GM18511 (cell line): ENCODE measurements around the gene WWP2.
"Not testable (repeated sequence)": the region's sequence is repeated elsewhere in the genome, so short reads cannot be mapped to it uniquely, and the experiment has no call there.

Experiments used
- ATAC-seq: cut with Tn5 transposase; IDR thresholded peaks from one replicate; pipeline ENCODE4 v1.9.1; 2021; ENCODE audit warnings: mild to moderate bottlenecking, moderate library complexity; ENCODE audit not compliant: unreplicated experiment

WWP2 gene

GRCh38 chr16:69745232-69745612 lies 16.9 kb upstream of the WWP2 start:
- ATAC-seq, result no peak

- no peak for ATAC-seq
These were observed 16.2 kb upstream of the WWP2 start for GRCh38 chr16:69745959-69746358.

GRCh38 chr16:69747115-69747514 lies 15.0 kb upstream of the WWP2 start:
- no peak for ATAC-seq

- no peak for ATAC-seq
These were observed 13.3 kb upstream of the WWP2 start for GRCh38 chr16:69748694-69749345.

- no peak for ATAC-seq
These were observed 8.0 kb upstream of the WWP2 start for GRCh38 chr16:69754143-69754468.

- peak; percentile 96 for ATAC-seq
These were observed 7.4 kb upstream of the WWP2 start, which contains the start of gene NOB1 for GRCh38 chr16:69754469-69755310. Gene NOB1, minus strand, starts transcription at chr16:69754926. Its CDS starts 16 bp downstream, at chr16:69754910.

- ATAC-seq, result no peak
These were observed 5.4 kb upstream of the WWP2 start for GRCh38 chr16:69756705-69757104.

GRCh38 chr16:69757375-69757774 lies 4.8 kb upstream of the WWP2 start:
- ATAC-seq, result not testable (repeated sequence)

- peak; percentile 16 for ATAC-seq
These were observed 874 bp downstream of the WWP2 start for GRCh38 chr16:69762814-69763598.

GRCh38 chr16:69763599-69763942 lies 1.4 kb downstream of the WWP2 start:
- no peak for ATAC-seq

- no peak for ATAC-seq
These were observed 5.5 kb downstream of the WWP2 start for GRCh38 chr16:69767459-69768229.

GRCh38 chr16:69768666-69769065 lies 6.5 kb downstream of the WWP2 start:
- ATAC-seq, result no peak

- ATAC-seq, result no peak
These were observed 7.3 kb downstream of the WWP2 start for GRCh38 chr16:69769404-69769803.

- ATAC-seq, result no peak
These were observed 9.5 kb downstream of the WWP2 start for GRCh38 chr16:69771651-69771967.

- no peak for ATAC-seq
These were observed 11.3 kb downstream of the WWP2 start for GRCh38 chr16:69773260-69773947.

- ATAC-seq, result no peak
These were observed 13.4 kb downstream of the WWP2 start for GRCh38 chr16:69775563-69775962.

GRCh38 chr16:69779724-69780123 lies 17.6 kb downstream of the WWP2 start:
- no peak for ATAC-seq

GRCh38 chr16:69781118-69781517 lies 19.0 kb downstream of the WWP2 start:
- ATAC-seq, result no peak

- ATAC-seq, result no peak
These were observed 22.5 kb downstream of the WWP2 start for GRCh38 chr16:69784586-69784985.

GRCh38 chr16:69787883-69788282 lies 25.8 kb downstream of the WWP2 start:
- ATAC-seq, result no peak
